Hepatocyte (in vitro differentiated cells): ENCODE measurements around the gene ZNF287. TPM values are rescaled to one million over a fixed set of nuclear protein-coding genes. Genes with fewer than 3 reads are reported as not detected.

ENCODE experiments used
- DNase-seq: peaks from one replicate; pipeline ENCODE4 v3.0.0-alpha.2; 2016; ENCODE audit warnings: low spot score
- H2AFZ ChIP-seq: fragments of 200-600 bp; sonication (generic); 2 replicates; pipeline ENCODE4 v1.6.0; 2016; ENCODE audit warnings: antibody characterized with exemption, mild to moderate bottlenecking
- H3K27ac ChIP-seq: fragments of 200-600 bp; sonication (generic); 2 replicates; pipeline ENCODE4 v1.5.1; 2016; ENCODE audit warnings: mild to moderate bottlenecking
- H3K27me3 ChIP-seq: fragments of 200-600 bp; sonication (generic); 2 replicates; pipeline ENCODE4 v1.6.1; 2016
- H3K36me3 ChIP-seq: fragments of 200-600 bp; sonication (generic); replicated peaks from 2 replicates; pipeline ENCODE4 v1.5.1; 2016; ENCODE audit warnings: low read depth; ENCODE audit not compliant: insufficient read depth
- H3K4me1 ChIP-seq: fragments of 200-600 bp; sonication (generic); 2 replicates; pipeline ENCODE4 v1.5.1; 2016; ENCODE audit warnings: mild to moderate bottlenecking, moderate library complexity; ENCODE audit not compliant: insufficient read depth
- H3K4me2 ChIP-seq: fragments of 200-600 bp; sonication (generic); 2 replicates; pipeline ENCODE4 v1.6.0; 2016
- H3K4me3 ChIP-seq: fragments of 200-600 bp; sonication (generic); 2 replicates; pipeline ENCODE4 v1.5.1; 2016; ENCODE audit warnings: mild to moderate bottlenecking
- H3K79me2 ChIP-seq: fragments of 200-600 bp; sonication (generic); 2 replicates; pipeline ENCODE4 v1.6.0; 2017; ENCODE audit warnings: mild to moderate bottlenecking
- H3K9me2 ChIP-seq: fragments of 200-600 bp; sonication (generic); replicated peaks from 2 replicates; pipeline ENCODE4 v1.6.0; 2017; ENCODE audit warnings: mild to moderate bottlenecking; ENCODE audit not compliant: insufficient read depth
- H3K9me3 ChIP-seq: fragments of 200-600 bp; sonication (generic); 2 replicates; pipeline ENCODE4 v1.5.1; 2016; ENCODE audit warnings: low read depth, mild to moderate bottlenecking
- H4K20me1 ChIP-seq: fragments of 200-600 bp; sonication (generic); 2 replicates; pipeline ENCODE4 v1.6.0; 2016; ENCODE audit warnings: mild to moderate bottlenecking; ENCODE audit not compliant: insufficient read depth, poor library complexity, severe bottlenecking
- CTCF ChIP-seq: fragments of 200-600 bp; sonication (generic); IDR thresholded peaks from 2 replicates; pipeline ENCODE4 v1.5.1; 2016; ENCODE audit warnings: antibody characterized with exemption, mild to moderate bottlenecking; ENCODE audit not compliant: poor library complexity
- EZH2 ChIP-seq: fragments of 200-600 bp; sonication (generic); IDR thresholded peaks from 2 replicates; pipeline ENCODE4 v1.6.1; 2016; ENCODE audit warnings: antibody characterized with exemption, mild to moderate bottlenecking, borderline replicate concordance
- EZH2phosphoT487 ChIP-seq: fragments of 200-600 bp; sonication (generic); IDR thresholded peaks from one replicate; pipeline ENCODE4 v1.6.1; 2018; ENCODE audit warnings: antibody characterized with exemption, mild to moderate bottlenecking, low read depth, moderate library complexity; ENCODE audit not compliant: unreplicated experiment, severe bottlenecking
- WGBS: methylation state at CpG from one replicate; pipeline ENCODE4 v1.1.6; 2016; ENCODE audit warnings: low lambda C conversion rate; ENCODE audit errors: missing lambda C conversion rate; 5-methylcytosine and 5-hydroxymethylcytosine counted together
- polyA plus RNA-seq: library from polyadenylated mRNA; unstranded; fragments of >200 nt; fragmentation: Nextera tagmentation; extraction: Ambion mirVana; gene quantifications from 2 replicates; pipeline ENCODE4 v1.2.1, GENCODE V29; 2016
- total RNA-seq: library from RNA; depleted of rRNA; stranded (reverse); fragments of >200 nt; gene quantifications from 2 replicates; pipeline ENCODE4 v1.2.3, GENCODE V29; 2014

ZNF287 gene
- total and polyA plus RNA-seq, 2 experiments from 2014 or later: 7.1 to 10.6 TPM

GRCh38 chr17:16593356-16594102 lies 24.5 kb upstream of the ZNF287 start:
- Histone ChIP-seq H3K27ac (no peak overlapping the region), H3K4me1 (no peaks in the 10 kb centered on the region), H3K4me2 (no peak overlapping the region), H3K4me3 (no peak overlapping the region), H3K79me2 (no peaks in the 10 kb centered on the region), H3K36me3 (no peaks in the 10 kb centered on the region), H3K9me3 (no peaks in the 10 kb centered on the region), H4K20me1 (no peaks in the 10 kb centered on the region), H3K9me2 (no peaks in the 10 kb centered on the region), H2AFZ (no peak overlapping the region), H3K27me3 (no peaks in the 10 kb centered on the region)
- no peak for TF ChIP-seq EZH2phosphoT487
- no peak for TF ChIP-seq EZH2
- TF ChIP-seq CTCF: no peak
- DNase-seq: no peak
- 58% methylated on average over 2 of the region's 2 CpGs for WGBS

DNA sequence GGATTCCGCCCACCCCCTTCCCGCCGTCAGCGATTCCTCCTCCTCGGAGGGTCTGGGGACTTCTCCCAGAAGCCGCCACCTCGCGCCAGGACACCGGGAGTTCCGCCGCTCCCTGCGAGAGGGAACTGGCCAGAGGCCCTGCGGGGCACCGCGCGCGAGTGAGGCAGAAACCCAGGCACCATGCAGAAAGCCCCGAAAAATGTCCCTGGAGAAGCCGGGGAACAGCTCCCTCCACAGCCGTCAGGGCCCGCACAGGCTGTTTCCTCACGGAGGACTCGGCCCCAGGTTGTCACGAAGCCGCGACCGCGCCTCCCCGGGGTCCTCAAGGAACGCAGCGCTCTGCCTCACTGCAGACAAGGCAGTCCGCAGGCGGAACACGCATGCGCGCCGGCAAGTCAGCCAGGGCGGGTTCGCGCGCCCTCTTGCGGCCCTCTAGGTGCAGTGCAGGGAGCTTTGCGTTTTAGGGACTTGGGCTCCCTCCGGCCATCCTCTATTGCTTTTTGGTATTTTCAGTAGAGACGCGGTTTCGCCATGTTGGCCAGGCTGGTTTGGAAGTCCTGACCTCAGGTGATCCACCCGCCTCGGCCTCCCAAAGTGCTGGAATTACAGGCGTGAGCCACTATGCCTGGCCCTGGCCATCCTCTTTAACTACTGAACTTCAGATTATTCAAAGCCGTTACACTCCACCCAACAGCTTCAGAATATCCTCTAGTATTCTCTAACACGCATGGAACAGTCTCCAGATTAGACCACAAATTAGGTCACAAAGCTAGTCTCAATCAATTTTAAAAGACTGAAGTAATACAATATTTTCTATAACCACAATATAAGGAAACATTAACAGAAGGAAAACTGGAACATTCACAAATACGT lies 20.3 kb upstream of the ZNF287 start:
- H3K27ac ChIP-seq: peak overlapping the region; percentile 89
- no peaks in the 10 kb centered on the region for H3K36me3 ChIP-seq
- peaks cover 4% of the 10 kb centered on the region for H3K27me3 ChIP-seq
- no peaks in the 10 kb centered on the region for H3K79me2 ChIP-seq
- H3K9me2 ChIP-seq: no peaks in the 10 kb centered on the region
- no peaks in the 10 kb centered on the region for H4K20me1 ChIP-seq
- peak overlapping the region; percentile 99 for H3K4me3 ChIP-seq
- peak; percentile 95 for DNase-seq
- no peaks in the 10 kb centered on the region for H3K4me1 ChIP-seq
- WGBS: 8% methylated on average over 53 of the region's 53 CpGs
- peak overlapping the region; percentile 93 for H3K4me2 ChIP-seq
- peak overlapping the region; percentile 87 for H2AFZ ChIP-seq
- no peaks in the 10 kb centered on the region for H3K9me3 ChIP-seq
- TF ChIP-seq EZH2 (no peak), EZH2phosphoT487 (no peak), CTCF (peak; percentile 98)

DNA sequence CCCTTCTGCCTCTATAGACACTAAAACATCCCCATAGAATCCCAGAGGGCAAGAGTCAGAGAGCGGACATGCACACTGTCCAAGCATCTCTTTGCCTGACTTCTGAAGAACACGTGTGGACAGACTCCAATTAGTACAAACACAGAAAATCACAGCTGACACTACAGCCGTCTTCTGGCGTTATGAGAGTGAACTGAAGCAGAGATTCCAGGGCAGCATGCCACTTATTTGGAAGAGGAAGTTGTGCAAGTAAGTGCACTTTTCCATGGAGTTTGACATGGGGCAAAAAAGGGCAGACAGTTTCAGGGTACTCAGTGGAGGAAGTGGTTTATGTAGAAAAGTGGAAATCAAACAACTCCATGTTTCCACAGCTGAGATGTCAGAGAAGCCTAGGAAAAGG lies 16.8 kb upstream of the ZNF287 start:
- H3K4me2 ChIP-seq: no peak overlapping the region
- no peak overlapping the region for H3K4me3 ChIP-seq
- H3K79me2 ChIP-seq: no peaks in the 10 kb centered on the region
- no peaks in the 10 kb centered on the region for H4K20me1 ChIP-seq
- no peak overlapping the region for H3K27ac ChIP-seq
- WGBS: 77% methylated on average over 4 of the region's 4 CpGs
- TF ChIP-seq CTCF (no peak), EZH2 (no peak), EZH2phosphoT487 (no peak)
- no peak overlapping the region for H2AFZ ChIP-seq
- no peaks in the 10 kb centered on the region for H3K4me1 ChIP-seq
- no peaks in the 10 kb centered on the region for H3K36me3 ChIP-seq
- DNase-seq: no peak
- peaks cover 4% of the 10 kb centered on the region for H3K27me3 ChIP-seq
- H3K9me3 ChIP-seq: no peaks in the 10 kb centered on the region
- H3K9me2 ChIP-seq: no peaks in the 10 kb centered on the region
